Mucosa of gallbladder (tissue), 1 donor: ENCODE results near the gene INPP5B. TPM values are rescaled to one million over a fixed set of nuclear protein-coding genes. Genes with fewer than 3 reads are reported as not detected.

Source experiments
- DNase-seq: peaks from one replicate; pipeline ENCODE4 v3.0.0-alpha.2; 2020; ENCODE audit warnings: low spot score
- total RNA-seq: library from RNA; stranded (reverse); gene quantifications from one replicate; pipeline ENCODE4 v1.2.1, GENCODE V29; 2021
- donor health status: DM: no; HTN: no; CAD: no.

Gene INPP5B
- total RNA-seq, 1 donor from 2014 or later: 25.8 TPM

DNA sequence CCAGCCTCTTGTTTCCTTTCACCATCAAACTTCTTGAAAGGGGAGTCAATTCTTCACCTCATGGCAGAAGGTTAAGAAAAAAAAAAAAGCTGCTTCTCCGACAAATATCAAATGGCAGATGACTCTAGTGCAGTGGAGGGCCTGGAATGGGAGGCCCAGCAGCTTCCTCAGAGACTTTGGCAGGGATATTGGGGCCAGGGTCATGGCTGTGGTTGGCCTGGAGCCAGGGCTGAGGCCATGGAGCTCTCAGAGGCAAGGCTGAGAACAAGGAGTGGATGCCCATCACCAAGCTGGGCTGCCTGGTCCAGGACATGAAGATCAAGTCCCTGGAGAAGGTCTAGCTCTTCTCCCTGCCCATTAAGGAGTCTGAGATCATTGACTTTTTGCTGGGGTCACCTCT, 106.1 kb downstream of the INPP5B start:
- DNase-seq: no peak

- DNase-seq: no peak
Measured at GRCh38 chr1:37839676-37840075, 107.2 kb downstream of the INPP5B start.

DNA sequence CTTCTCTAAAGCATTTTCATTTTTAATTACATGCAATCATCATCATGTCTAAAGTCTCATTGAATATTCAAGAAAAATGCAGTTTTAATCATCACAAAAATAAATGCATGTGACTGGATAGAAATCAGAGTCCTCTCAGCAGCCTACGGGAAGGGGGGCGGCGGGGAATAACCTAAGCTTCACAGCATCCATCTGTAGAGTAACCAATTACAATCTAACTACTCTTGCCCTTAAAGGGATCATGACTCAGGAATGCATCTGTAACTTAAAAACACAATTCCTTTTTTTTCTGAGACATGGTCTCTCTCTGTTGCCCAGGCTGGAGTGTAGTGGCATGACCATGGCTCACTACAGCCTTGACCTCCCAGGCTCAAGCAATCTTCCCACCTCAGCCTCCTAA, 110.1 kb downstream of the INPP5B start:
- DNase-seq: no peak

- DNase-seq: no peak
Measured at GRCh38 chr1:37831809-37832208, 115.0 kb downstream of the INPP5B start.

DNA sequence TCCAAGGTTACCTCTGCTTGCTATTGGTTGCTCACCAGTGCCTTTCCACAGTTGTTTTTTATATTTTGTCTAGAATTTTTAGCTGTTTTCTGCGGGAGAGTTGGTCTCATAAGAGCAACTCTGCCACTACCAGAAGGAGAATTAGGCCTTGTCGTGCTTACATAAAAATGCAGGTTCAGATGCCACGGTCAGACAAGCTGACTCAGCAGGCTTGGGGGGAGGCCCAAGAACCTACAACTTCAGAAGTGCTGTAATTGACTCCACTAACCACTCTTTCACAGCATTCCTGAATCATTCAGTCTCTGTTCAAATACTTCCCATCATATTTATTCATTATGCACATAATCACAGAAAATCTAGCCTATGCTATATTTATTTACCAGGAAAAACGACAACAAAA, 115.7 kb downstream of the INPP5B start:
- DNase-seq: no peak

DNA sequence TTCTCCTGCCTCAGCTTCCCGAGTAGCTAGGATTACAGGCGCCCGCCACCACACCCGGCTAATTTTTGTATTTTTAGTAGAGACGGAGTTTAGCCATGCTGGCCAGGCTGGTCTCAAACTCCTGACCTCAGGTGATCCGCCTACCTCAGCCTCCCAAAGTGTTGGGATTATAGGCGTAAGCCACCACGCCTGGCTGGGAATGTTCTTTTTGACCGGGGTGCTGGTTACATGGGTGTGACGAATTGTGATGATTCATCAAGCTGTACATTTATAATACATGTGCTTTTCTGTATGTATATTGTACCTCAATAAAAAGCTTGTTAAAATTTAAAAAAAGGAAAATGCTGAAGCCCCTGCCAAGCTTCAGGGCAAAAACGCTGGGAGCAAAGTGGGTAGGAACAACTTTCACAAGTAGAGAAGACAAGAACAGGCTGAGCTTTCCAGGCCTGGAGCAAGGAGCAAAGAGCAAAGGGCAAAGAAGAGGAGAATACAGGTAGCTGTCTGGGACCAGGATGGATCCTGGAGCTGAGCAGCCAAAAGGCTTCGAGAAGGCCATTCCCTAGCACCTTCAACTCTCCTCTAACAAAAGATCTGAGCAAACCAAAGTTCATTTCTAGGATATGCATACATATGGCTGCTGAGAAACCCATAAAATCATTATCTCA, 118.3 kb downstream of the INPP5B start:
- no peak for DNase-seq

DNA sequence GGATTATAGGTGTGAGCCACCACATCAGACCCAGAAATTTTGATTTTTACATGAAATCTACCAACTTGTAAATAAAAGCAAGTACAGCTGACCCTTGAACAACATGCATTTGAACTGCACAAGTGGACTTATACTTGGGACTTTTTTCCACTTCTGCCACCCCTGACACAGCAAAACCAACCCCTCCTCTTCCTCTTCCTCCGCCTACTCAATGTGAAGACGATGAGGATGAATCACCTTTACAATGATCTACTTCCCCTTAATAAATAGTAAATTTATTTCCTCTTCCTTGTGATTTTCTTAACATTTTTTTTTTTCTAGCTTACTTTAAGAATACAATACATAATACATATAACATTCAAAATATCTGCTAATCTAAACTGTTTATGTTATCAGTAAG, 121.3 kb downstream of the INPP5B start:
- DNase-seq: no peak

DNA sequence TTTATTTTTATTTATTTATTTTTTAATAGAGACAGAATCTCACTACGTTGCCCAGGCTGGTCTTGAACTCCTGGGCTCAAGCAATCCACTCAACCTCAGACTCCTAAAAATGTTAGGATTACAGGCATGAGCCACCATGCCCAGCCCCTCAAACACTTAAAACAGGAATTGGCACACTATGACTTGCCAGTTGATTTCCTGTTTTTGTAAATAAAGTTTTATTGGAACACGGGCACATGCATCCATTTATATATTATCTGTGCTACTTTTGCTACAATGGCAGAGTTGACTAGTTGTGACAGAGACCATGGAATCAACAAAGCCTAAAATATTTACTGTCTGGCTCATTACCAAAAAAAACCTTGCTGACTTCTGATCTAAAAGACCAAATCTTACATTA, 122.9 kb downstream of the INPP5B start:
- no peak for DNase-seq

DNA sequence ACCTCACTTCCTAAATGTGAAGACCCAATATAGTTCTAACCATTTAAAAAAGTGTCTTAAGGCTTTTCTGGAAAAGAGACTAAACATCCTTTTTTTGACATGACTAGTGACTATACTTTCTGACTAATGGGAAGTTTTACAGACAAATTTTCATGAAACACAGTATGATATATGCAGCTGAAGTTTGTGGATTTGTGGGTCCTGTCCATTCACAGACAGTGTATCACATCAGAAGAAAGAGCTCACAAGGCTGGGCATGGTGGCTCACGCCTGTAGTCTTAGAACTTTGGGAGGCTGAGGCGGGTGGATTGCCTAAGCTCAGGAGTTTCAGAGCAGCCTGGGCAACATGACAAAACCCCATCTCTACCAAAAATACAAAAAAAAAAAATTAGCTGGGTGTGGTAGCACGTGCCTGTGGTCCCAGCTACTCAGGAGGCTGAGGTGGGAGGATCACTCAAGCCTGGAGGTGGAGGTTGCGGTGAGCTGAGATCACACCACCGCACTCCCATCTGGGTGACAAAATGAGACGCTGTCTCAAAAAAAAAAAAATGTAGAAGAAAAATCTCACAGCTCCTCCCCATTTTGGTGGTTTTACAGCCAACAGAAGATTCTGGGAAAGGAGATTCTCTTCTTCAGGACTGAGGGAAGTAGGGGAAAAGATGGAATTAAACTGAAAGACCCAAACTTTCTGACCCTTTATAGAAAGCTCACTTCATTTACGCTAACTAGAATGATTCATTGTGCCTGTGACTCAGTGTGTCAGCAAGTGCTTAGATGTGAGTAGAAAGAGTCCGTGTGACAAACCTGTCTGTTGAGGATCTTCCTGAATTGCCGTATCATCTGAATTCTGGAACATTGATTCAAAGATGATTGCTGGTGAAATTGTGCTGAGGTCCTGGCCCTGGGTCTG, 123.7 kb downstream of the INPP5B start:
- DNase-seq: no peak

DNA sequence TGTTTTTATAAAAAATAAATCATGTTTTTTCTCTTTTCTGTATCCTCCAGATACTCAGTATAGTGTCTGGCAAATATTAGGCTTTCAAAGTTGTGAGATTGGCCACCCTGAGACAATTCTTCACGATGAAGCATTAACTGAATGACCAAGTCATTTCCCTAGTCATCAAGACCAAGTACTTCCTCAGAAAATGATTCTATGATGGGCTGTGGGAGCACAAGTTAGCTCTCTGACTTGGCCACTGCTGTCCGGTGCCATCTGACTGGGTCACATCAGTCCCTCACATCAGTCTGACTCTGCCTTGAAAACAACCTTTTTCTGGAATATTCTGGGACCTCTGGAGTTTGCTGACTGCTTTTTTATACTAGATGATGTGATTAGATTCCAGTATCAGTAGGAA, 125.4 kb downstream of the INPP5B start:
- no peak for DNase-seq

- peak; percentile 47 for DNase-seq
Measured at GRCh38 chr1:37817481-37817880, 129.4 kb downstream of the INPP5B start.

GRCh38 chr1:37814252-37814651, 132.6 kb downstream of the INPP5B start:
- DNase-seq: no peak

DNA sequence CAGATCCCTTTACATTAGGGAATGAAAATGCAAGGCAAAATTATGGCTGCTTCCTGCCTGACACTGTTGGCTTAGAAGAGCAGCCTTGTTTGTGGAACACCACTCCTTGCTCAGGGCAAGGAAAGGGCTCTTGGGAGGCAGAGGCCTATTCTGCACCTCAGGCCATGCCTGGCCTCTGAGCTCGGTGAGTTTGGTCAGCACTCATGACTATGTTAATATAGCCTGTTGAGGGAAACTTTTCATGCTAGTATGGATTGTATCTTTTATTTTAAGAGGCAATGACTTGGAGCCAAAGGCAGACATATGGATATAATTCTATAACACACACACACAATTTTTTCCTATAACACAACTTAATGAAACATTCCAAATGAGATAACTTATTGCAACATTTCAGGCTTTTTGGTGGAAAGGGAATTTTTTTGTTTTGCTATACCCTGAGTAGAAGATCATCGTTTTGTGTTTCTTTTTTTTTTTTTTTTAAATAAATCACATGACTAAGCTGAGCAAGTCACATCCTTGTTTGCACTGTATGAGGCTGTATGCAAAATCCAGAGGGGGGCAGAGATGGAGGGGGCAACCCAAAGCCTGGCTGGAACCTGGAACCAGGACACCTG, 133.2 kb downstream of the INPP5B start:
- no peak for DNase-seq

GRCh38 chr1:37811027-37811655, 135.7 kb downstream of the INPP5B start:
- DNase-seq: peak; percentile 44

Other genes starting within 250 kb of the INPP5B start
- gene EPHA10, start 181.9 kb downstream of the INPP5B start, total RNA-seq: 8.5 TPM
- 6.9 TPM for gene MANEAL, start 153.2 kb downstream of the INPP5B start, total RNA-seq
- gene C1orf122, start 139.3 kb downstream of the INPP5B start, total RNA-seq: 69.6 TPM
- gene YRDC, start 138.8 kb downstream of the INPP5B start, total RNA-seq: 11.5 TPM
- gene MTF1, start 87.5 kb downstream of the INPP5B start, total RNA-seq: 18.6 TPM
- 39.0 TPM for gene SF3A3, start 43.0 kb upstream of the INPP5B start, total RNA-seq
- gene FHL3, start 58.5 kb upstream of the INPP5B start, total RNA-seq: 11.2 TPM
- 17.7 TPM for gene UTP11, start 65.7 kb upstream of the INPP5B start, total RNA-seq
- 0.09 TPM for gene POU3F1, start 99.7 kb upstream of the INPP5B start, total RNA-seq